Activated CD4-positive, CD25-positive, alpha-beta regulatory T cell treated with anti-CD3 and anti-CD28 coated beads, Interleukin-2, amount 50 U/mL, for 72 hours (primary cell): Measurements from ENCODE around the gene ZCCHC7.

Source experiments
- DNase-seq: peaks from one replicate; pipeline ENCODE4 v3.0.0; 2021

ZCCHC7 gene

DNA sequence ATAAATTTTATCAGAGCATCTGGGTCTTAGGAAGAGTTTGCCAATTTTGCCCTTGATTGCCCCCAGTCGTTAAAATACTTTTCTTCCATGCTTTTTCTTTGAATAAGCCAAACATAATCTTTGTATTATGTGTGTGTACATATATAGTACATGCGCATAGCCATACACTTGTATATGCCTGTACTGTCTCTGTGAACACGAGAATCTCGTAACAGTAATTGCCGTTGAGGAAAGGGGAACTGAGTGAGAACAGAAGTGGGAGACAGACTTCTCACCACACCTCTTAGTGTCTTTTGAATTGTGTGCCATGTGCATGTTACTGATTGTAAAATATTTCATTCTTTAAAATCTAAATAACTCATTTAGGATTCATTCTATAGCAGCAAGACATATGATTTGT, 222.5 kb downstream of the ZCCHC7 start:
- no peak for DNase-seq

DNA sequence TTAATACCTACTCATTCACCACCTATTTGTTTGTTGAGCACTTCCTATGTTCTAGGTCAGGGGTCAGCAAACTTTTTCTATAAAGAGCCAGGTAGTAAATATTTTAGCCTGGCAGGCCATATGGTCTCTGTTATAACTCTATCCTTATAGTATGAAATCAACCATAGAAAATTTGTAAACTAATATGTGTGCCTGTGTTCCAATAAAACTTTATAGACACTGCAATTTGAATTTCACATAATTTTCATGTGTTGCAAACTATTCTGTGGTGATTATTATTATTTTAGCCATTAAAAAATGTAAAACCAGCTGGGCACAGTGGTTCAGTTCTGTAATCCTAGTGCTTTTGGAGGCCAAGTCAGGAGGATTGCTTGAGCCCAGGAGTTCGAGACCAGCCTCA, 223.3 kb downstream of the ZCCHC7 start:
- no peak for DNase-seq

DNA sequence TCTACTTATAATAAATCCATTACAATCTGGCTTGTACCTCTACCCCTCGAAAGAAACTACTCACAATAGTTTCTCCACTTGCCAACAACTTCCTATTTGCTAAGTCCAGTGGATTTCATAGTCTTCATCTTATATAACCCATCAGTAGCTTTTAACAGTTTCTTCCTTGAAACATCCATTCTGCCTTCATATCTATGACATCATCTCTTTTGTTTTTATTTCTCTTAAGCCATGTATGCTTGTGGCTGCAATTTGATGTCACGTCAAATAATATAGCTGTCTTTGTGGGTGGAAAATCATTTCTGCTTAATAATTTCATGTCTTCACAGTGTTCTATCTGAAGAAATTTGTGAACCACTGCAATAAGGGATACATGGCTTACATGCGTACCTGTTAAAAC, 224.7 kb downstream of the ZCCHC7 start:
- no peak for DNase-seq

DNA sequence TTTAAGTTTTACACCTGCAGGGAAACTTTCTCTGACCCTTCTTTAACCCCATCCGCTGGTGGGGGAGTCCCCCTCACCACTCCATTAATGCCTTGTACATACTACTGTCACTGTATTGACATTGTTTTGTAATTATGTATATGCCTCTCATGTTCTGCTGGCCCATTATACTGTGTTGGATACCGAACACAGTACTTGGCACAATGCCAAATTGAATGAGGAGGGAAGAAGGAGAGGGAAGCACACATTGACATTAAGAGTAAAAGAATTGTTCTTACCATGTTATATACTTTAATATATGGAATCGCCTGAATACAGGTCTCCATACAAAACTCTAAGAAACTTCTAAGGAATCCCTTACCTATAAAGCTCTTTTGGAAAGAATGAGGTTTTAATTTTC, 228.5 kb downstream of the ZCCHC7 start:
- no peak for DNase-seq

DNA sequence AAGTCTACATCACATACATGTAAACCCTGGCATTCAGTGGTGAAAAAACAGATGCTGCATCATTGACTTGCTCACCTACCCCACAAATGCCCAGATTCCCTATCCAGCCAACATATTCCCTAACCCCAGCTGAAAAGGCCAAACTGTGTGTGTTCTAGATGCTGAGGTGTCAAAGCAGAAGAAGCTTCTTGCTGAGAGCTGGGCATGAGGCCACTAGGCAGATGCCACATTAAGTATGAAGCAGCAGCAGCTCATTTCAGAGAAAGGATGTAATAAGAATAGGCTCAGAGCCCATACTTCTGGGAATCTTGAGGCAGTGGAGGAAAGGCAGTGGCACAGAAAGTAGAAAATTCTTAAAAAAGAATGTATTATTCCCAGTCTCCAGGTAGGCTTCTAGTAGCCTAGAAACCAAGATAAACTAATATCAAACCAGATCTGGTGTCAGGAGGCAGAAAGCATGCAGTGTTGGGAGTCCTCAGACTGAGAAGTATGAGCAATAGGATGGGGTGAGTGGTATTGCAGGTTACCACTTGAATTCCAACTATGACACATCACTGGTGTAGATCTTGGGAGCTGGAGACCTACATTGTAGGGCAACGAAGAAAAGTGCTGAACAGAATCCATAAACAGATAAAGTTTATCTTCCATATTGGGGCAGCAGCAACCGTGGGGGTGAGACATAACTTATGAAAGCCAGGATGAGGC, 230.3 kb downstream of the ZCCHC7 start:
- no peak for DNase-seq

DNA sequence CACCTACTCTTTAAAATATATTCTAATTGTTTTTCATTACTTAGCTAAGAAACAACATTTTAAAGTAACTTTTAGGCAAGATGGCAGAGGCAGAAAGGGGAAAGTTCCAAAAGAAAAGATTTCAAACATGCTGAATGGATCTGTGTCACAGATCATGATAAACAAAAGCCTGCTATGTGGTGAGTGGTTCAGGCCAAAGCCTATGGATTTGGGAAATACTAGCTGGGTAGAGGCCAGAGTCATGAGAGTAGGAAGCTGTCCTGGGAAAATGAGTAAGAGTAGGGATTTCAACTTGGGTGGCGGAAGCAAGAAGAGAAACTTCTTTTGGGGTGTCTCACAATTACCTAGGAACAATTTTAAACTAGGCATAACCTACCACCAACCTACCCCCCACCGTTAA, 233.4 kb downstream of the ZCCHC7 start:
- DNase-seq, result no peak

DNA sequence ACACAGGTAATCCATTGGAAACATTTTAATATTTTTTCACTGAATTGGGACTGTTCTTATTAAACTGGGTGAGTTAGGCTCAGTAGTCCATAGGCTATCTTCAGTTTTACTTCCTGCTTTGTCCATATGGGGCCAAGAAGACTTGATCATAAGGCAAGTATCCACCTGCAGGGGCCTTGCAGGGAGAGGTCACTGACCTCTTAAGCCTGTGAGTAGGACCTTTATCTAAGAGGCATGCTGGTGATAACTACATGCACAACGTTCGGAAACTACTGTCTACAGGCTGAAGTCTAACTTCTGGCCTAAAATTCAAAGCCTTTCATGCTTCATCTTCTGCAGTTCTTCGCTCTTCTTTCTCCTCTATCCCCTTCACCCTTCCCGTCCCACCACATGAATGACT, 242.1 kb downstream of the ZCCHC7 start:
- no peak for DNase-seq

DNA sequence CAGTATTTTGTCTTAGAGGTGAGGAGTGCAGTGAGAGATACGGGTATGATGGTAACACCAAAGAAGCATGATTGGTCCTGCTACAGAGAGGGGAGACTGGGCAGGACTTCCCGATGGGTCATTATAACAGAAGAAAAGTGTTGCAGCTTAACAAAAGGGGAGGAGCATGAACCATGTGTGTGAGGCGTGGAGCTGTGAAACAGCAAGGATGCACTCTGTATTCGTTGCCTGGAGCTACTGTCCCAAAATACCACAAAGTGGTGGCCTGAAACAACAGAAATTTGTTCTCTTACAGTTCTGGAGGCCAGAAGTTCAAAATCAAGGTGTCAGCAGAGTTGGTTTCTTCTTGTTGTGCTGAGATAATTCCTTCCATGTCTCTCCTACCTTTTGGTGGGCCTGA, 242.8 kb downstream of the ZCCHC7 start:
- no peak for DNase-seq

DNA sequence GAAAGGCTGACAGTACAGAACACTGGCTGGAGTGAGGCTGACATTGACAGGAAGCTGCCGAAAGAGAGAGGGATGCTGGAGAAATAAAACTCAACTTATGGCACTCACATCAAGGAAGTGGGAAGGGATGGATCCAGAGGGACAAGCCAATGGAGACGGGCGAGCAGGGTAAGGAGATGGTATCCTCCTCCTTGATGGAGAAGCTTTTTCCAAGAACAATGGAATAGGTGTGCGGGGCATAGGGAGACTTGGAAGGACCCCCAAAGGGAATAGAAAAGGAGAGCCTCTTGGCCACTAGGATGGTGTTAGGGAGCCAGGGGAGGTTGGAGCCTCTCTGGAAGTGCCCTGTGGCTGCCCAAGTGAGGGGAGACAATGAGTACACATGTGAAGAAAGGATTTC, 243.8 kb downstream of the ZCCHC7 start:
- DNase-seq, result no peak

DNA sequence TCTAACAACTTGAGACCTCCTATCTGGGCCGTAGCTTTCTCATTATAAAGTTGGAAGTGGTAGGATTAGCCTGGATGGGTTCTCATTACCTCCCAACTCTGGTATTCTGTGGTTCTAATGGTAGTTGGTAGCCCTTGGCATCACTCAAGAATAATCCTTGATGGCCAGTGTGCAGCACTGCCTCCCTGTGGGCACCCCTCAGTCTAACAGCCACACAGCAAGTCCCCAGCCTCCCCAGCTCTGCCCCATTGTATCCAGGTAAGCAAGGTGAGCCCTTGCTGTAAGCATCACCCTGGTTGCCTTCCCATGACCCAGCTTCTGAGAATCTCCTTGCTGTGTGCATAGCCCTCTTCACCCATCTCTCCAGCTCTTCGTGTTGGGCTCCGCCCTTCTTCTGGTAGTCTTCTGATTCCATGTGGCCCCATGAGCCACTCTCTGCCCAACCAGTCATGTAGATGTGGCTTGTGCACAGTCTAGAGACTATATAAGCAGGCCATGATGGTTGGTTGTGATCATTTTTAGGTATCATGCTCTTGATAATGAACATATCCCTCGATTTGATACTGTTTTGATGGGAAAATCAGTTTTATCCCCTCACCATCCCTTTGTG, 244.5 kb downstream of the ZCCHC7 start:
- no peak for DNase-seq

DNA sequence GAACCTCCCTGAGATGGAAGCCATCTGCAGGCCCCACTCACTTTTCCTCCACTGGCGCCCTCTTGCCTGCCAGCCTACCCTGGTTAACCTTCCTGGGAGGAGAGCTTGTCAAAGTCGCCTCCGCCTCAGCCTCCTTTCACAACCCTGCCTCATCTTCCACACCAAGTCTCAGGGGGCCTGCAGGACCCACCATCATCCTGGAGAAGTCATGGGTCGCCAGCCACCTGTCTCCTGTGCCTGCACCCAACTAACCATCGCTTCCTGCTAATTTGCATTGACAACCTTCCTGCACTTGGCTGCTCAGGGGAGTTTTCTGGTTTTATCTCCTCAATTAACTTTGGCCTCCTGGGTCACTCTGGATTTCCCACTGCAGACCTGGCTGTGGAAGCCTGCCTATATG, 249.3 kb downstream of the ZCCHC7 start:
- no peak for DNase-seq

DNA sequence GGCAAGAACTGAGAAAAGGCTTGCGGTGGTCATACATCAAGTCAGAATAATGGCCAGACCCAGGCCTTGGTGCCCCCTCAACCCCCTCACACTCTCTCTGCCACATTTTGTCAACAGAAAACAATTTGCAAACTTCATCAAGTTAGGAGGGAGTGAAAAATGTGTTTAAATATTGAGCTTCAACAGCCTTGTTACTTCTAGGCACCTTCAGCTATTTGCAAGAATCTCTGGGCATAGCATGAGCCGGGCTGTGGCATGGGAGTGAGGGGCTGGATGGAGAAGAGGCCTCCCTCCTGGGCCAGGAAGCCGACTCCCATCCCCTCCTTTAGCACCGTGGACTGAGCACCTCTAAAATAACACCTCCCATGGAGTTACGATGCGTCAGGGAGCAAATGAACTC, 249.9 kb downstream of the ZCCHC7 start:
- DNase-seq, result no peak

DNA sequence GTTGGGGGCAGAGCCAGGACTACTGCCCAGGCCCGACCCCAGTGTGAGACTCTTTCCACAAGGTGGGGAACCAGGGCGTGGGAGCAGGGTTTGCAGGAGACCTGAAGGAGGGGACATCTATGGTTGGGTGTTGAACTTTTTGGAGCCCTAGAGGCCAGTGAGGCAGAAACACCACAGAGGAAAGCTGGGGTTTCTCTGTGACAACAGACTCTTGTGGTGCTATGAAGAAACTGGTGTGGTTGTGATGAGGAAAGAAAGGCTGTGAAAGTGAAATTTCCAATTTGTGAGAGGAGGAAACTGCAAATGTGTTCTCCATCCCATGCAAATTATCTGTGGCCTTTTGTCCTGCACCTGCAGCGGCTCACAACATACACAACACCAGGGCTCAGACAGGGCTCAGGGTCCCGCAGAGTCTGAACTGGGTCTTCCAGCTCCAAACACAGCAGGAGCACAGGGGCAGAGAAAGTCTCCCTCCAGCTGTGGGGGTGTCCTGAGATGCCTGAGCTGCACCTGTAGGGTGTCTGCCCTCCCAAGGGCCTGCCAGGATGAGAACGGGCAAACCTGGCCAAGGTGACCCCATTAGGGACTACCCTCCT, 250.7 kb downstream of the ZCCHC7 start:
- no peak for DNase-seq

DNA sequence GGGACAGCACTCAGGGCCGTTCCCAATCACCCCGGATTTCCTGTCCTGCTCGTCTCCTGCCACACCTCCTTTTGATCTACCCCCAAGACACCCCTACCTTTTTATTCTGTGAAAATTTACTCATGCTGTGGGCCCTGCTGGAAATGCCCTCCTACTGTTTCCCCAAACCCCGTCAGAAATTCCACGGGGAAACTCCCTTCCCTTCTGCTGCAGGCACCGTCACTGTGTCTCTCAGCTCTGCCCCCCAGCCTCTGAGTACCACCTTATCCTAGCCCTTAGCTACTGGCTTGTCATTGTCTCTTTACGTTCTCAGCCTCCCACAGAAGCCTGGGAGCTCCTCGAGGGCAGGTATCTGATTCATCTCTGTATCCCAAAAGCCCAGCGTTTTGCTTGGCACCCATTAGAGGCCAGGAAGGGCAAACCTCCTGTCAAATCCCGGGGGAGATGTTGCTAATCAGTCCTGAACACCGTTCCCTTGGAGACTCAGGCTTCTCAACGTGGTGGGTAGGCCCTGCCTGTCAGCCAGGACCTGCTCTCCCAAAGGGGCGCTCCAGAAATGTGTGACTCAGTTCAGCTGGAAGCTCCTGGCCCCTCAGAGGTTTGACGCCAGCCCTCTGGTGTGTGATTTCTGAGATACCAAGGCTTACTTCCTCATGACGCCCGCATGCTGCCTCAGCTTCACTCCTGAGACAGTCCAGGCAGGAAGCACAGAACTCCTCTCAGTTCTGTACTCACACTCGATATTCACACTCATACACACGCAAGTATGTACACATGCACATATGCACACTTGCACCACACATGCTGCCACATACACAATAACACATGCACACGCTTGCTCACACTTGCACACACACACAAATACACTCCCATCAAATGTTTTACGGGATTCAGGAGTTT, 251.4 kb downstream of the ZCCHC7 start:
- DNase-seq, result no peak

DNA sequence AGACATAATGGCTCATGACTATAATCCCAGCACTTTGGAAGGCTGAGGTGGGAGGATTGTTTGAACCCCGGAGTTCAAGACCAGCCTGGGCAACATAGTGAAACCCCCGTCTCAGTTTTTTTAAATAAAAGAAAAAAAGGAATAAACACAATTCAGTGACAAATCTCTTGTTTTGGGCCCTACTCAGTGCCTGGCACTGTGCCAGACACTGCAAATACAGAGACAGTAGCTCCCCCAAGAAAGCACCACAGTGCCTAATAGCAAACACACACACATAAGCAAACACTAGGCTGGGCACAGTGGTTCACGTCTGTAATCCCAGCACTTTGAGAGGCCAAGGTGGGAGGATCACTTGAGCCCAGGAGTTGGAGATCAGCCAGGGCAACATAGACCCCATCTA, 252.5 kb downstream of the ZCCHC7 start:
- no peak for DNase-seq

DNA sequence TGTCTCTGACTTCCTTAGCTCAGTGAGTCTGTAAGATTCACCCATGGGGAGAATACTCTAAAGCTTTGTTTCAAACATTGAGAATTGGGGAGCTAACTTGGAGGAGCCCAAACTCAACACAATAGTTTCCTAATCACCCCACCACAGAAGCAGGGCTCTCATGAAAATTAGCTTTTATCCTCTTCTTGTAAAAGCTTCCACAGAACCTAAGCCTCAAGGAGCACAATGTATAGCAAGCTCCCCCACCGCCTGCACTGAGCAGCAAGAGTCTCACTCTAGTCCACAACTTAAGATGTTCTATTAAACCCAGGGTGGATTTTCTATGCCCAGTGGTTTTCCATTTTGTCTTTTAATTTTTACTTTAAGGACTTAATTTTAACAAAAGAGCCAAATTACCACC, 253.2 kb downstream of the ZCCHC7 start:
- no peak for DNase-seq

DNA sequence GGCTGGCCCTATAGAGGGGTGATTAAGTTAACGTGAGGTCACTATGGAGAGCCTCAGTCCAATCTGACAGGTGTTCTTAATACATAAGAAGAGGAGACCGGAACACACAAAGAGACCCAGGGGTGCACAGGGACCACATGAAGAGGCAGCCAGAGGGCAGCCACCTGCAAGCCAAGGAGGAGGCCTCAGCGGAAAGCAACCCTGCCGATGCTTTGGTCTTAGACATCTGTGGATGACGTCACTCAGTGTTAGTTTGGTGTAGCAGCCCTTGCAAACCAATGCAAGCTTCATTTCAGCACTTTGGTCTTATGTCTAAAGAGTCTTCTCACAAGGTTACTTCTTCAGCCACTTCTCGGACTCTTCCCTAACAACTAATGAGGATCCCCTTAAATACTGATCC, 254.5 kb downstream of the ZCCHC7 start:
- DNase-seq, result peak; percentile 17

DNA sequence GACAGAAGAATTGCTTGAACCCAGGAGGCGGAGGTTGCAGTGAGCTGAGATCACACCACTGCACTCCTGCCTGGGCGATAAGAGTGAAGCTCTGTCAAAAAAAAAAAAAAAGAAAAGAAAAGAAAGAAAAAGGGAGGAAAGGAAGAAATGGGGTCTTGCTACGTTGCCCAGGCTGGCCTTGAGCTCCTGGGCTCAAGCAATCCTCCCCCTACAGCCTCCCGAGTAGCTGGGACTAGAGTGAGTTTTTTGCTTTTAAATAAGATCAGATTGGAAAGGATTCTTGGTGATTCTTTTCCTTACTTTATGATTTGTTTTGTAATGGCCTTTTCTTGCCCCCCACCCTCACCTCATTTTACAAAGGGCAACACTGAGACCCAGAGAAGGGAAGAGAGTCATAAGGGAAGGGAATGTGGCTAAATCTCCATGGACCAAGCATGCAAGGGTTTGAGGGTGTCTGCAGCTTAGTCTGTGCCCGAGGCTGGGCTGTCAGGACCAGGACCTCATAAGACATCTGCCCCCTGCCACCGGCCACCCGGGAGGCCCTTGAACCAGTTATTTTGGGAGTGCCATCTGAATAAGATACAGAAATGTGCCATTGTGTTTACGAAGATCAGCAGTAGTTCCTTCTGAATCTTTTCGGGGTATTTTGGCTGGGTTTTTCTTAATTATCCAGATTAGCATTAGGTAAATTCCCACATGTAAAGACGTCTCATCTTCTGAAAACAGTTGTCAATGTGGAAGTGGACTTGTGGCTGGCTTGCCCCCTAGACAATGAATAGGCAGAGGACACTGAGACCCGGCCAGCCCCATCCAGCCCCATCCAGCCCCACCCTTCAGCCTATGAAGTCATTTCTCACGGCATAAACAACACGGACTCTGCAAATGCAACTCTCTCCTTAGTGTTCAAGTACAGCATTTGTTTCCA, 257.6 kb downstream of the ZCCHC7 start:
- DNase-seq, result no peak

DNA sequence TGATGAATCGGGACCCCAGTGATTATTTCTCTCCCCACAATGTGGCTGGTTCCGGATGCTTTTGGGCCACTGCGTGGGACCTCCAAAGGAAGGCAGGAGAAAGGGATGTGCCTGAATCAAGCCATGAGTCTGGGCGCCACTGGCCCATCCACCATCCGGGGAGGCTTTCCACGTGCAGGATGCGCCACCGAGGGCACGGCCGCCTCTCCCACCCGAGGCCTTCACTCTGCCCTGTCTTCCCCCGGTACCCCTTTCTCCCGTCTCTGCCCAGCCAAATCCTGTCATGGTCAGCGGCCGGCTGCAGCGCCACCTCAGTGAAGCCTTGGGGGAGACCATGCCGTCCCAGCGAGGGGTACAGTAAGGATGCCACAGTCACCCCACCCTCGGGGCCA, 258.2 kb downstream of the ZCCHC7 start:
- no peak for DNase-seq

DNA sequence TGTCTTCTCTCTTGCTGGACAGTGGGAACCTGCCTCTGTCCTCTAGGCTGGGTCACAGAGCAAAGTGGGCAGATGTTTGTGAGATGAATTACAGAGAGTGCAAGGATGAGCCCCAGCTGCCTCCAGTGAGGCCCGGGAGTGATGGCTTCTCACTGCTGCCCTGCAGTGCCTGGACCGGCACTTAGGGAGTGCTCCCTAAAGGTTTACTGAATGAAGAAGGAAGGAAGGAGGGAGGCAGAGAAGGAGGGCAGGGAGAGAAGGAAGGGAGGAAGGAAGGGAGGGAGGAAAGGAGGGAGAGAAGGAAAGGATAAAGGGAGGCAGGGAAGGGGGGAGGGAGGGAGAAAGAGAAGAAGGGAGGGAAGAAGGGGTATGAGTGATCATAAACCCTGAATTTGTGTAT, 259.5 kb downstream of the ZCCHC7 start:
- no peak for DNase-seq

DNA sequence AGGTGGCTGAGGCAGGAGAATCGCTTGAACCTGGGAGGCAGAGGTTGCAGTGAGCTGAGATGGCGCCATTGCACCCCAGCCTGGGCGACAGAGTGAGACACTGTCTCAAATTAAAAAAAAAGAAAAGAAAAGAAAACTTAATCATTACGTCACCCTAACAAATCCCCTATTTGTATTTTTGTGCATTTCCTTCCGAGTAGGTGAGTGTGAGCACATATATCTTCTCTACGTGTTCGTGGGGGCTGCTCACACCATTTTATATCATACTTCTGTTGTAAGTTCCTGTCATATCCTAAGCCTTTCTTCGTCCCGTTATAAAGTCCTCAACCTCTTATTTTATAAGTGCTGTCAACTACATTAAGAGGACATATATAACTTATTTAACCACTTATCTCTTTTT, 260.2 kb downstream of the ZCCHC7 start:
- DNase-seq, result no peak

DNA sequence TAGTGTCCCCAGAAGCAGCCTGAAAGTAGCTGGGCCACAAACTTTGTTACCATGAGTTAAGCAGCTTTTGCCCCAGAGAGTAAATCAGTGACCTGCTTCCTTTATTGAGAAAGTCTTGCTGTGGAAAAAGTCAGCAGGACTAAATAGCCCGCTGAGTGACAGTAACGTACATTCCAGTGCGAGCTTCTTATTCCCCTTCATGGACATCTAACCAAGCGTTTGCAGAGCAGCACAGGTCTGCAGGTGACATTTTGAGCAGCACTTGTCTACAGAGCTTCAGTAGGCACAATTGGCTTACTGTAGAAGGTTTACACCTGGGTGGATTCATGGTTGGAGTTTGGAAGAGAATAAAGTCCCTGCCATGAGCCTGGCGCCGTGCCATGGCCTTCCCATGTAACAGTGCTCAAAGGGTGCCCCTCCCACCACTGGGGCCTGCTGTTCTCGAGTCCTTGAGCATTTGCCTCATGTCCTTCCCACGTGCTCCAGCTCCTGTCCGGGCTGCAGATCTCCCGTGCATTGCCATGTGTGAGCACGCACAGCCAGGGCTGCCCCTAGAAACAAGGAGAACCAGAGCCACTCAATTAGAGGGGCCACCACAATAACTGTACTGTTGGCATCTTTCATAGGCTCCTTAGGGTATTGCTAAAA, 260.8 kb downstream of the ZCCHC7 start:
- no peak for DNase-seq
